NOMO-1 (cell line): Measurements from ENCODE around the gene PRDM4.
"Not testable (repeated sequence)": the region's sequence is repeated elsewhere in the genome, so short reads cannot be mapped to it uniquely, and the experiment has no call there.

ENCODE experiments used
- DNase-seq, 2 experiments: peaks; one replicate each; lab custom pipeline; 2025; ENCODE audit not compliant: unreplicated experiment in 2 of 2; lab: John Stamatoyannopoulos, UW

Gene PRDM4

GRCh38 chr12:107775093-107775721, 14.3 kb upstream of the PRDM4 start:
- DNase-seq, result peak in 1 of 2 experiments; percentile 0

- DNase-seq, result no peak
Measured at GRCh38 chr12:107774349-107775029, 13.6 kb upstream of the PRDM4 start, which contains the start of gene ASCL4. Gene ASCL4 (plus strand): TSS chr12:107774704. CDS start chr12:107775219, 515 bp downstream.

GRCh38 chr12:107767466-107767865, 6.5 kb upstream of the PRDM4 start:
- no peak for DNase-seq

- DNase-seq, result no peak
Measured at GRCh38 chr12:107765316-107765715, 4.4 kb upstream of the PRDM4 start.

GRCh38 chr12:107764626-107765025, 3.7 kb upstream of the PRDM4 start:
- DNase-seq, result no peak

- no peak for DNase-seq
Measured at GRCh38 chr12:107762874-107763273, 1.9 kb upstream of the PRDM4 start.

GRCh38 chr12:107761502-107761904, 566 bp upstream of the PRDM4 start:
- no peak for DNase-seq

- peak; percentile 9 to 22 for DNase-seq
Measured at GRCh38 chr12:107760207-107760808, 629 bp downstream of the PRDM4 start.

- DNase-seq, result peak; percentile 17 to 47
Measured at GRCh38 chr12:107759410-107759809, 1.5 kb downstream of the PRDM4 start.

GRCh38 chr12:107749083-107749482, 11.9 kb downstream of the PRDM4 start:
- DNase-seq, result no peak

GRCh38 chr12:107748472-107748871, 12.5 kb downstream of the PRDM4 start:
- peak in 1 of 2 experiments; percentile 11 for DNase-seq

- peak; percentile 38 to 80 for DNase-seq
Measured at GRCh38 chr12:107736914-107737313, 24.0 kb downstream of the PRDM4 start.

- DNase-seq, result no peak
Measured at GRCh38 chr12:107735763-107736162, 25.2 kb downstream of the PRDM4 start.

- DNase-seq, result no peak
Measured at GRCh38 chr12:107734139-107734538, 26.8 kb downstream of the PRDM4 start.

- no peak for DNase-seq
Measured at GRCh38 chr12:107732365-107732764, 28.6 kb downstream of the PRDM4 start.

- DNase-seq, result no peak
Measured at GRCh38 chr12:107731366-107731765, 29.6 kb downstream of the PRDM4 start.

- no peak for DNase-seq
Measured at GRCh38 chr12:107730618-107731341, 30.2 kb downstream of the PRDM4 start.

GRCh38 chr12:107727742-107728141, 33.2 kb downstream of the PRDM4 start:
- DNase-seq, result not testable (repeated sequence)

- not testable (repeated sequence) for DNase-seq
Measured at GRCh38 chr12:107727327-107727726, 33.6 kb downstream of the PRDM4 start.

GRCh38 chr12:107718606-107719005, 42.3 kb downstream of the PRDM4 start:
- DNase-seq, result no peak

GRCh38 chr12:107715780-107716179, 45.2 kb downstream of the PRDM4 start:
- DNase-seq, result no peak
